HL-60 (cell line): ENCODE measurements around the gene TVP23A.
A peak's percentile ranks its signal among the peaks of the same experiment; 100 is the strongest.

Source experiments
- DNase-seq, 2 experiments: peaks; one replicate each; pipeline ENCODE4 v3.0.0-alpha.2; 2010 to 2020; ENCODE audit warnings: low read depth in 1 of 2, low spot score in 1 of 2
- H3K27ac ChIP-seq: fragments of 250-450 bp; sonication (Bioruptor Pico); replicated peaks from 2 replicates; pipeline ENCODE4 v1.5.1; 2020; ENCODE audit warnings: mild to moderate bottlenecking, moderate library complexity
- H3K27me3 ChIP-seq: fragments of 250-450 bp; sonication (Bioruptor Pico); 2 replicates; pipeline ENCODE4 v1.5.1; 2021; ENCODE audit warnings: mild to moderate bottlenecking, moderate library complexity; ENCODE audit not compliant: insufficient read depth, poor library complexity, severe bottlenecking
- H3K4me3 ChIP-seq: replicated peaks from 2 replicates; pipeline ENCODE4 v1.5.1; 2011; ENCODE audit warnings: mild to moderate bottlenecking, control low read depth, low read length; ENCODE audit not compliant: insufficient read depth
- GABPA ChIP-seq: IDR thresholded peaks from 2 replicates; pipeline ENCODE4 v1.6.1; 2012; ENCODE audit warnings: low read depth
- POLR2AphosphoS5 ChIP-seq: IDR thresholded peaks from 2 replicates; pipeline ENCODE4 v1.6.1; 2012; ENCODE audit warnings: low read depth
- SPI1 ChIP-seq: IDR thresholded peaks from 2 replicates; pipeline ENCODE4 v1.6.1; 2012; ENCODE audit warnings: low read depth, mild to moderate bottlenecking, borderline replicate concordance
- TF ChIP-seq, protein P1 (sequence below): IDR thresholded peaks from 2 replicates; pipeline ENCODE4 v1.6.1; 2012; ENCODE audit warnings: low read depth; ENCODE audit not compliant: insufficient replicate concordance
- TF ChIP-seq, protein P2 (sequence below): IDR thresholded peaks from one replicate; pipeline ENCODE4 v1.5.1; 2011; ENCODE audit warnings: low read length, control low read depth, inconsistent platforms; ENCODE audit not compliant: insufficient read depth

TVP23A gene

DNA sequence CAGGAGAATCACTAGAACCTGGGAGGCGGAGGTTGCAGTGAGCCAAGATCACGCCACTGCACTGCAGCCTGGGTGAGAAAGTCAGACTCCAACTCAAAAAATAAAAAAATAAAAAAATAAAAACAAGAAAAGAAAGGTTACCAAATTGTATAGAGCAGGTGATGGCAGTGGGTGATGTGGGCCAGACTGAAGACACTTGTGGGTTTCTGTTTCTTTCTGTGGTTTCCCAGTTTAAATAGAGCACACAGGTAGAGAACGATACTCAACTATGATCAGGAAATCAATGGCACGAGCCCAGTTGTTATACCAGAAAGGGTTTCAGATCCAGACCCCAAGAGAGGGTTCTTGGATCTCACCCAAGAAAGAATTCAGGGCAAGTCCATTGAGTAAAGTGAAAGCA is 42.3 kb downstream of the TVP23A start:
- Histone ChIP-seq H3K27ac (no peak overlapping the region), H3K27me3 (no peaks in the 10 kb centered on the region), H3K4me3 (no peak overlapping the region)
- DNase-seq: no peak
- TF ChIP-seq POLR2AphosphoS5 (no peak), GABPA (no peak), SPI1 (no peak)
- TF ChIP-seq, protein P1, sequence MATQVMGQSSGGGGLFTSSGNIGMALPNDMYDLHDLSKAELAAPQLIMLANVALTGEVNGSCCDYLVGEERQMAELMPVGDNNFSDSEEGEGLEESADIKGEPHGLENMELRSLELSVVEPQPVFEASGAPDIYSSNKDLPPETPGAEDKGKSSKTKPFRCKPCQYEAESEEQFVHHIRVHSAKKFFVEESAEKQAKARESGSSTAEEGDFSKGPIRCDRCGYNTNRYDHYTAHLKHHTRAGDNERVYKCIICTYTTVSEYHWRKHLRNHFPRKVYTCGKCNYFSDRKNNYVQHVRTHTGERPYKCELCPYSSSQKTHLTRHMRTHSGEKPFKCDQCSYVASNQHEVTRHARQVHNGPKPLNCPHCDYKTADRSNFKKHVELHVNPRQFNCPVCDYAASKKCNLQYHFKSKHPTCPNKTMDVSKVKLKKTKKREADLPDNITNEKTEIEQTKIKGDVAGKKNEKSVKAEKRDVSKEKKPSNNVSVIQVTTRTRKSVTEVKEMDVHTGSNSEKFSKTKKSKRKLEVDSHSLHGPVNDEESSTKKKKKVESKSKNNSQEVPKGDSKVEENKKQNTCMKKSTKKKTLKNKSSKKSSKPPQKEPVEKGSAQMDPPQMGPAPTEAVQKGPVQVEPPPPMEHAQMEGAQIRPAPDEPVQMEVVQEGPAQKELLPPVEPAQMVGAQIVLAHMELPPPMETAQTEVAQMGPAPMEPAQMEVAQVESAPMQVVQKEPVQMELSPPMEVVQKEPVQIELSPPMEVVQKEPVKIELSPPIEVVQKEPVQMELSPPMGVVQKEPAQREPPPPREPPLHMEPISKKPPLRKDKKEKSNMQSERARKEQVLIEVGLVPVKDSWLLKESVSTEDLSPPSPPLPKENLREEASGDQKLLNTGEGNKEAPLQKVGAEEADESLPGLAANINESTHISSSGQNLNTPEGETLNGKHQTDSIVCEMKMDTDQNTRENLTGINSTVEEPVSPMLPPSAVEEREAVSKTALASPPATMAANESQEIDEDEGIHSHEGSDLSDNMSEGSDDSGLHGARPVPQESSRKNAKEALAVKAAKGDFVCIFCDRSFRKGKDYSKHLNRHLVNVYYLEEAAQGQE: no peak
- TF ChIP-seq, protein P2, sequence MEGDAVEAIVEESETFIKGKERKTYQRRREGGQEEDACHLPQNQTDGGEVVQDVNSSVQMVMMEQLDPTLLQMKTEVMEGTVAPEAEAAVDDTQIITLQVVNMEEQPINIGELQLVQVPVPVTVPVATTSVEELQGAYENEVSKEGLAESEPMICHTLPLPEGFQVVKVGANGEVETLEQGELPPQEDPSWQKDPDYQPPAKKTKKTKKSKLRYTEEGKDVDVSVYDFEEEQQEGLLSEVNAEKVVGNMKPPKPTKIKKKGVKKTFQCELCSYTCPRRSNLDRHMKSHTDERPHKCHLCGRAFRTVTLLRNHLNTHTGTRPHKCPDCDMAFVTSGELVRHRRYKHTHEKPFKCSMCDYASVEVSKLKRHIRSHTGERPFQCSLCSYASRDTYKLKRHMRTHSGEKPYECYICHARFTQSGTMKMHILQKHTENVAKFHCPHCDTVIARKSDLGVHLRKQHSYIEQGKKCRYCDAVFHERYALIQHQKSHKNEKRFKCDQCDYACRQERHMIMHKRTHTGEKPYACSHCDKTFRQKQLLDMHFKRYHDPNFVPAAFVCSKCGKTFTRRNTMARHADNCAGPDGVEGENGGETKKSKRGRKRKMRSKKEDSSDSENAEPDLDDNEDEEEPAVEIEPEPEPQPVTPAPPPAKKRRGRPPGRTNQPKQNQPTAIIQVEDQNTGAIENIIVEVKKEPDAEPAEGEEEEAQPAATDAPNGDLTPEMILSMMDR: no peak

DNA sequence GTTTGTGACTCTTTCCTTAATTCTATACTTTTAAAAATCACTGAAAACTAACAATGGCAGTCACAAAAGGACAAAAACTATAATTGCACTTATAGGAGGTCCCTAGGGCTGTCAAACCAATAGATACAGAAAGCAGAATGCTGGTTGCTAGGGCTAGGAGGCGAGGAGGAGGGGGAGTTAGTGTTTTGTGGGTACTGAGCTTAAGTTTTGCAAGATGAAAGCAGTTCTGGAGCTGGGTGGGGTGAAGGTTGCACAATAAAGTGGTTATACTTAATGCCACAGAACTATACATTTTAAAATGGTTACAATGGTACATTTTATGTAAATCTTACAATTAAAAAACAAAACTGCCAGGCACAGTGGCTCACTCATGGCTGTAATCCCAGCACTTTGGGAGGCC is 47.7 kb downstream of the TVP23A start:
- DNase-seq: peak; percentile 56 to 83
- no peaks in the 10 kb centered on the region for H3K27me3 ChIP-seq

DNA sequence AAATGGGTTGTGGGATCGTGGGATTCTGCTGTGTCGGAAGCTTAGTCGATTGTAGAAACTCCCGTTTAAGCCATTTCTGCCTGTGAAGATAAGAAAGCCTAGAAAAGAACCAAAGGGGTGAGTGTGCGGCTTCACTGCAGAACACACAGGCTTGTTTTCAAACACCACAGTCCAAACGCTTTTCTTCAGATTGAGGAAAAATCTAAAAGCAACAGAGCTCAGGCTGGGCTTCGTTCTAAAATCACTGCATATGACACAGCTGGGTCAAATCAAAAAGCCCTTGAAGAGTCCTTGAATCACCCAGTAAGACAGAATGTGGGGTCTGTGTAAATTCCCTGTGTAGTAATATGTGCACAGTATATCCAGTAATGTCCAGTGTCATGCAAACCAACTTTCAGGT is 49.2 kb downstream of the TVP23A start:
- H3K27me3 ChIP-seq: no peaks in the 10 kb centered on the region
- H3K27ac ChIP-seq: no peak overlapping the region
- DNase-seq: no peak
- TF ChIP-seq, protein P2: no peak
- TF ChIP-seq SPI1 (no peak), GABPA (no peak), POLR2AphosphoS5 (no peak)
- TF ChIP-seq, protein P1: no peak
- H3K4me3 ChIP-seq: no peak overlapping the region

More for the DNA sequence above, 47.7 kb downstream of the TVP23A start:
- no peak overlapping the region for H3K27ac ChIP-seq
- H3K4me3 ChIP-seq: no peak overlapping the region
- no peak for TF ChIP-seq GABPA
- no peak for TF ChIP-seq SPI1

DNA sequence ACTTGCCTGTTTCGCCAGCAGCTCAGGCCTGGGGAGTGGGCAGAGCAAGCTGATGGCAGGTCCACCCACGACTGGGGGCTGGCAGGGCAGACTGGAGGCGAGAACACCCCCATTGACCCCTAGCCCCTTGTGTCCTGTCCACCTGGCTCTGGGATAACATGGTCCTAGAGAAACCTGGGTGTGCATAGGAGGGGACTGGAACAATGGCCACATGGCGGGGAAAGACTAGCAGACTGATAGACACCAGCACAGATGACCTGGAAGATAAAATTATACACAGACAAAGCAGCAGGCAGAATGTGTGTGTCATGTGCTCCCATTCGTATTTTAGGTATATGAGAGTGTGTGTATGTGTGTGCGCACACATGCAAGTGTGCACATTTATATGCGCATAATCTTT is 51.5 kb downstream of the TVP23A start:
- Histone ChIP-seq H3K4me3 (no peak overlapping the region), H3K27me3 (no peaks in the 10 kb centered on the region), H3K27ac (no peak overlapping the region)
- no peak for TF ChIP-seq SPI1
- TF ChIP-seq, protein P2: no peak
- TF ChIP-seq POLR2AphosphoS5: no peak
- DNase-seq: no peak
